HepG2 (cell line): ENCODE data around the gene IRF2. TPM values are rescaled to one million over a fixed set of nuclear protein-coding genes. Genes with fewer than 3 reads are reported as not detected.

Experiments used
- KAT7 ChIP-seq: IDR thresholded peaks from 2 replicates; pipeline ENCODE4 v1.6.1; 2018; ENCODE audit warnings: borderline replicate concordance, missing compliant biosample characterization
- MTA1 ChIP-seq: sonication (generic); formaldehyde crosslinking; IDR thresholded peaks from 2 replicates; pipeline ENCODE4 v1.4.0; 2020; ENCODE audit warnings: missing genetic modification reagents, mild to moderate bottlenecking, borderline replicate concordance
- NFKBIZ ChIP-seq: IDR thresholded peaks from 2 replicates; pipeline ENCODE4 v1.6.1; 2018; ENCODE audit warnings: missing genetic modification reagents, missing compliant biosample characterization
- PHF5A ChIP-seq: IDR thresholded peaks from one replicate; pipeline ENCODE4 v1.6.1; 2018; ENCODE audit warnings: low read depth, missing genetic modification reagents; ENCODE audit not compliant: unreplicated experiment
- RBM39 ChIP-seq: fragments of 200-400 bp; formaldehyde crosslinking; IDR thresholded peaks from one replicate; pipeline ENCODE4 v1.6.1; 2018; ENCODE audit warnings: antibody characterized with exemption, mild to moderate bottlenecking, low read depth, low read length; ENCODE audit not compliant: poor library complexity, severe bottlenecking
- SAFB2 ChIP-seq: sonication (generic); formaldehyde crosslinking; IDR thresholded peaks from 2 replicates; pipeline ENCODE4 v1.5.1; 2020; ENCODE audit warnings: missing genetic modification reagents, low read depth, mild to moderate bottlenecking, borderline replicate concordance
- SATB2 ChIP-seq: sonication (generic); formaldehyde crosslinking; IDR thresholded peaks from 2 replicates; pipeline ENCODE4 v1.5.0; 2020; ENCODE audit warnings: missing genetic modification reagents
- SP5 ChIP-seq: IDR thresholded peaks from 2 replicates; pipeline ENCODE4 v1.6.1; 2016; ENCODE audit warnings: low read depth, borderline replicate concordance
- SRF ChIP-seq: IDR thresholded peaks from 2 replicates; pipeline ENCODE4 v1.6.1; 2011; ENCODE audit warnings: mild to moderate bottlenecking, low read depth, low read length, moderate library complexity
- ZNF121 ChIP-seq: sonication (generic); formaldehyde crosslinking; IDR thresholded peaks from 2 replicates; pipeline ENCODE4 v1.5.0; 2020; ENCODE audit warnings: mild to moderate bottlenecking, missing genetic modification reagents
- ZNF343 ChIP-seq: sonication (generic); formaldehyde crosslinking; IDR thresholded peaks from 2 replicates; pipeline ENCODE4 v1.4.0; 2020; ENCODE audit warnings: mild to moderate bottlenecking, missing genetic modification reagents
- ZNF564 ChIP-seq: sonication (generic); formaldehyde crosslinking; IDR thresholded peaks from 2 replicates; pipeline ENCODE4 v1.8.1; 2023; ENCODE audit warnings: mild to moderate bottlenecking, missing genetic modification reagents
- ZNF780A ChIP-seq: sonication (generic); formaldehyde crosslinking; IDR thresholded peaks from 2 replicates; pipeline ENCODE4 v1.8.0; 2022; ENCODE audit warnings: mild to moderate bottlenecking, missing genetic modification reagents, moderate library complexity
- ZNF850 ChIP-seq: sonication (generic); formaldehyde crosslinking; conservative IDR thresholded peaks from 2 replicates; pipeline ENCODE4 v1.9.0; 2021; ENCODE audit warnings: mild to moderate bottlenecking, missing genetic modification reagents
- polyA plus RNA-seq, 8 experiments: library from polyadenylated mRNA; depleted of rRNA in 3 of 8; stranded (reverse) in 7 of 8; unstranded in 1 of 8; fragments of >200 nt; fragmentation: Illumina TruSeq in 4 of 8; extraction: Trizol in 4 of 8; gene quantifications; 2 replicates each; pipeline versions ENCODE4 v1.2.1 to v1.2.3, GENCODE V29; 2011 to 2016; ENCODE audit warnings: low read depth in 4 of 8, missing spikeins in 1 of 8, mixed read lengths in 1 of 8; ENCODE audit not compliant: insufficient read depth in 1 of 8
- total RNA-seq, 5 experiments: library from RNA; depleted of rRNA; stranded (reverse); fragments of >200 nt; fragmentation: Illumina TruSeq; extraction: Trizol; gene quantifications; 2 replicates each; pipeline ENCODE4 v1.2.3, GENCODE V29; 2016; ENCODE audit warnings: low read depth in 1 of 5
- TF ChIP-seq, protein P1 (sequence below): sonication (generic); formaldehyde crosslinking; IDR thresholded peaks from 2 replicates; pipeline ENCODE4 v1.5.1; 2020; ENCODE audit warnings: mild to moderate bottlenecking, moderate library complexity, missing genetic modification reagents
- TF ChIP-seq, protein P2 (sequence below): sonication (generic); formaldehyde crosslinking; IDR thresholded peaks from 2 replicates; pipeline ENCODE4 v1.5.1; 2020; ENCODE audit warnings: missing genetic modification reagents, mild to moderate bottlenecking, borderline replicate concordance
- TF ChIP-seq, protein P3 (sequence below): conservative IDR thresholded peaks from 2 replicates; pipeline ENCODE4 v1.6.1; 2018; ENCODE audit warnings: missing genetic modification reagents
- TF ChIP-seq, protein P4 (sequence below): sonication (generic); formaldehyde crosslinking; IDR thresholded peaks from 2 replicates; pipeline ENCODE4 v1.9.0; 2022; ENCODE audit warnings: low read depth, missing genetic modification reagents
- TF ChIP-seq, protein P5 (sequence below): sonication (generic); formaldehyde crosslinking; IDR thresholded peaks from 2 replicates; pipeline ENCODE4 v1.5.1; 2020; ENCODE audit warnings: missing genetic modification reagents, mild to moderate bottlenecking, borderline replicate concordance

Gene IRF2
- total and polyA plus RNA-seq, 2 of the 13 experiments (the other 11 are each of a cell fraction or from before 2014, with no cell fraction given) = 15.5 to 28.8 TPM

DNA sequence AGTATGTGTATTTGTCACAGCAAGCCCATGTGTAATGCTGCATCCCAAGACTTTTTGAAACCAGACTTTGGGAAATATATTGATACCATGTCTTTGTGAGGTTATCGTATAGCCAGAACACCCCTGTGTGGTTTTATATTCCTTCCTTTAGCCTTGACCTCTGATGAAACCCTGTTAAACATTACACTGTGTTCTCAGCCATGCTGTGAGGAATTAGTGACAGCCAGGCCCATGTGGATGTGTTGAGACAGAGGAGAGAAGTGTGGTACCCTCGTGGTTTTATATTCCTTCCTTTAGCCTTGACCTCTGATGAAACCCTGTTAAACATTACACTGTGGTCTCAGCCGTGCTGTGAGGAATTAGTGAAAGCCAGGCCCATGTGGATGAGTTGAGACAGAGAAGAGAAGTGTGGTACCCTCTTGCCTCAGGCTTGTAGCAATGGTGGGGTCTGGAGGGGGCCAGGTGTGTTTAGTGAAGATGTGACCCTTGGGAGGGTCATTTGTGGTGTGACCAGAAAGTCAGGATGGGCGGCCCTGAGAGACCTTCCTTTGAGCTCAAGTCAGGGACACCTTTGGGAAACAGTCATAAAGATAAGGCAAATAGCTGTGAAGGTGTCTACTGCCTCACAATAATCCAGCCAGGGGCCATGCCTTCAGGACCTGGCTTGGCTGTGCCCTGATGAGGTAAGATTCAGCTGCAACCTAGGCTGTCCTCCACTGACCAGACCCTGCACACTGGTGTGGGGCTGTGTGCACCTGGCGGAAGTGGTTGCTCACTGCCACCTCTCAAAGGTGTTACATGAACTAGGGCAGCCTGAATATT lies 110.0 kb downstream of the IRF2 start (continued):
- TF ChIP-seq ZNF343 = no peak
- TF ChIP-seq ZNF121 (CRISPR knock-in tag) = peak; percentile 48; the same call in 1 of the 2 replicates
- 0 out of 2 replicates have a peak, but pooled peaks have one; percentile 50 for TF ChIP-seq SATB2 (CRISPR knock-in tag)
- TF ChIP-seq, protein P1, sequence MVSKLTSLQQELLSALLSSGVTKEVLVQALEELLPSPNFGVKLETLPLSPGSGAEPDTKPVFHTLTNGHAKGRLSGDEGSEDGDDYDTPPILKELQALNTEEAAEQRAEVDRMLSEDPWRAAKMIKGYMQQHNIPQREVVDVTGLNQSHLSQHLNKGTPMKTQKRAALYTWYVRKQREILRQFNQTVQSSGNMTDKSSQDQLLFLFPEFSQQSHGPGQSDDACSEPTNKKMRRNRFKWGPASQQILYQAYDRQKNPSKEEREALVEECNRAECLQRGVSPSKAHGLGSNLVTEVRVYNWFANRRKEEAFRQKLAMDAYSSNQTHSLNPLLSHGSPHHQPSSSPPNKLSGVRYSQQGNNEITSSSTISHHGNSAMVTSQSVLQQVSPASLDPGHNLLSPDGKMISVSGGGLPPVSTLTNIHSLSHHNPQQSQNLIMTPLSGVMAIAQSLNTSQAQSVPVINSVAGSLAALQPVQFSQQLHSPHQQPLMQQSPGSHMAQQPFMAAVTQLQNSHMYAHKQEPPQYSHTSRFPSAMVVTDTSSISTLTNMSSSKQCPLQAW (CRISPR knock-in tag) = peak; percentile 100
- TF ChIP-seq RBM39 = no peak
- TF ChIP-seq ZNF564 (CRISPR knock-in tag) = no peak
- TF ChIP-seq SAFB2 (CRISPR knock-in tag) = no peak
- TF ChIP-seq, protein P2, sequence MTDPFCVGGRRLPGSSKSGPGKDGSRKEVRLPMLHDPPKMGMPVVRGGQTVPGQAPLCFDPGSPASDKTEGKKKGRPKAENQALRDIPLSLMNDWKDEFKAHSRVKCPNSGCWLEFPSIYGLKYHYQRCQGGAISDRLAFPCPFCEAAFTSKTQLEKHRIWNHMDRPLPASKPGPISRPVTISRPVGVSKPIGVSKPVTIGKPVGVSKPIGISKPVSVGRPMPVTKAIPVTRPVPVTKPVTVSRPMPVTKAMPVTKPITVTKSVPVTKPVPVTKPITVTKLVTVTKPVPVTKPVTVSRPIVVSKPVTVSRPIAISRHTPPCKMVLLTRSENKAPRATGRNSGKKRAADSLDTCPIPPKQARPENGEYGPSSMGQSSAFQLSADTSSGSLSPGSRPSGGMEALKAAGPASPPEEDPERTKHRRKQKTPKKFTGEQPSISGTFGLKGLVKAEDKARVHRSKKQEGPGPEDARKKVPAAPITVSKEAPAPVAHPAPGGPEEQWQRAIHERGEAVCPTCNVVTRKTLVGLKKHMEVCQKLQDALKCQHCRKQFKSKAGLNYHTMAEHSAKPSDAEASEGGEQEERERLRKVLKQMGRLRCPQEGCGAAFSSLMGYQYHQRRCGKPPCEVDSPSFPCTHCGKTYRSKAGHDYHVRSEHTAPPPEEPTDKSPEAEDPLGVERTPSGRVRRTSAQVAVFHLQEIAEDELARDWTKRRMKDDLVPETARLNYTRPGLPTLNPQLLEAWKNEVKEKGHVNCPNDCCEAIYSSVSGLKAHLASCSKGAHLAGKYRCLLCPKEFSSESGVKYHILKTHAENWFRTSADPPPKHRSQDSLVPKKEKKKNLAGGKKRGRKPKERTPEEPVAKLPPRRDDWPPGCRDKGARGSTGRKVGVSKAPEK = no peak
- TF ChIP-seq, protein P3, sequence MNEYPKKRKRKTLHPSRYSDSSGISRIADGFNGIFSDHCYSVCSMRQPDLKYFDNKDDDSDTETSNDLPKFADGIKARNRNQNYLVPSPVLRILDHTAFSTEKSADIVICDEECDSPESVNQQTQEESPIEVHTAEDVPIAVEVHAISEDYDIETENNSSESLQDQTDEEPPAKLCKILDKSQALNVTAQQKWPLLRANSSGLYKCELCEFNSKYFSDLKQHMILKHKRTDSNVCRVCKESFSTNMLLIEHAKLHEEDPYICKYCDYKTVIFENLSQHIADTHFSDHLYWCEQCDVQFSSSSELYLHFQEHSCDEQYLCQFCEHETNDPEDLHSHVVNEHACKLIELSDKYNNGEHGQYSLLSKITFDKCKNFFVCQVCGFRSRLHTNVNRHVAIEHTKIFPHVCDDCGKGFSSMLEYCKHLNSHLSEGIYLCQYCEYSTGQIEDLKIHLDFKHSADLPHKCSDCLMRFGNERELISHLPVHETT (CRISPR knock-in tag) = no peak; the same call in 1 of the 2 replicates
- no peak for TF ChIP-seq ZNF850 (CRISPR knock-in tag)
- TF ChIP-seq, protein P4, sequence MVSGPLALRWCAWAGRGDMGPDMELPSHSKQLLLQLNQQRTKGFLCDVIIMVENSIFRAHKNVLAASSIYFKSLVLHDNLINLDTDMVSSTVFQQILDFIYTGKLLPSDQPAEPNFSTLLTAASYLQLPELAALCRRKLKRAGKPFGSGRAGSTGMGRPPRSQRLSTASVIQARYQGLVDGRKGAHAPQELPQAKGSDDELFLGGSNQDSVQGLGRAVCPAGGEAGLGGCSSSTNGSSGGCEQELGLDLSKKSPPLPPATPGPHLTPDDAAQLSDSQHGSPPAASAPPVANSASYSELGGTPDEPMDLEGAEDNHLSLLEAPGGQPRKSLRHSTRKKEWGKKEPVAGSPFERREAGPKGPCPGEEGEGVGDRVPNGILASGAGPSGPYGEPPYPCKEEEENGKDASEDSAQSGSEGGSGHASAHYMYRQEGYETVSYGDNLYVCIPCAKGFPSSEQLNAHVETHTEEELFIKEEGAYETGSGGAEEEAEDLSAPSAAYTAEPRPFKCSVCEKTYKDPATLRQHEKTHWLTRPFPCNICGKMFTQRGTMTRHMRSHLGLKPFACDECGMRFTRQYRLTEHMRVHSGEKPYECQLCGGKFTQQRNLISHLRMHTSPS (CRISPR knock-in tag) = no peak
- TF ChIP-seq ZNF780A = no peak; the same call in 1 of the 2 replicates
- no peak; the same call in 1 of the 2 replicates for TF ChIP-seq SP5
- peak; percentile 82; the same call in 1 of the 2 replicates for TF ChIP-seq KAT7 (CRISPR knock-in tag)
- TF ChIP-seq, protein P5, sequence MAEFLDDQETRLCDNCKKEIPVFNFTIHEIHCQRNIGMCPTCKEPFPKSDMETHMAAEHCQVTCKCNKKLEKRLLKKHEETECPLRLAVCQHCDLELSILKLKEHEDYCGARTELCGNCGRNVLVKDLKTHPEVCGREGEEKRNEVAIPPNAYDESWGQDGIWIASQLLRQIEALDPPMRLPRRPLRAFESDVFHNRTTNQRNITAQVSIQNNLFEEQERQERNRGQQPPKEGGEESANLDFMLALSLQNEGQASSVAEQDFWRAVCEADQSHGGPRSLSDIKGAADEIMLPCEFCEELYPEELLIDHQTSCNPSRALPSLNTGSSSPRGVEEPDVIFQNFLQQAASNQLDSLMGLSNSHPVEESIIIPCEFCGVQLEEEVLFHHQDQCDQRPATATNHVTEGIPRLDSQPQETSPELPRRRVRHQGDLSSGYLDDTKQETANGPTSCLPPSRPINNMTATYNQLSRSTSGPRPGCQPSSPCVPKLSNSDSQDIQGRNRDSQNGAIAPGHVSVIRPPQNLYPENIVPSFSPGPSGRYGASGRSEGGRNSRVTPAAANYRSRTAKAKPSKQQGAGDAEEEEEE = no peak
- peak; percentile 67 for TF ChIP-seq PHF5A (CRISPR knock-in tag)
- TF ChIP-seq NFKBIZ (CRISPR knock-in tag) = peak; percentile 23
- TF ChIP-seq MTA1 = peak; percentile 71; the same call in 1 of the 2 replicates
- no peak for TF ChIP-seq SRF
